Caki2 (cell line): ENCODE results near the gene SIRPA. TPM values are rescaled to one million over a fixed set of nuclear protein-coding genes. Genes with fewer than 3 reads are reported as not detected.

Experiments
- DNase-seq: peaks from one replicate; pipeline ENCODE4 v3.0.0-alpha.2; 2015; ENCODE audit warnings: low read depth
- in situ Hi-C: cut with HindIII; loops from 2 replicates; pipeline ENCODE4 v1.10.0; 2016; ENCODE audit warnings: low sequenced_read_pairs, low pct_unique_long_range_greater_than_20kb, mixed read lengths
- total RNA-seq: library from RNA; depleted of rRNA; stranded (reverse); fragments of >200 nt; shearing (Covaris generic); gene quantifications from 2 replicates; pipeline ENCODE4 v1.2.3, GENCODE V29; 2014; ENCODE audit warnings: low replicate concordance

Gene SIRPA
- total RNA-seq, 1 experiment from 2014 or later, result 56.2 TPM

- in situ Hi-C loops, result no loop called here
- DNase-seq, result no peak
These were observed 57.7 kb downstream of the SIRPA start for GRCh38 chr20:1952737-1953530.

GRCh38 chr20:1953621-1954020 lies 58.4 kb downstream of the SIRPA start:
- DNase-seq, result no peak
- in situ Hi-C loops, result no loop called here

- no peak for DNase-seq
- in situ Hi-C loops, result no loop called here
These were observed 60.0 kb downstream of the SIRPA start for GRCh38 chr20:1955217-1955616.

- in situ Hi-C loops, result no loop called here
- no peak for DNase-seq
These were observed 63.2 kb downstream of the SIRPA start for GRCh38 chr20:1958426-1958825.

GRCh38 chr20:1959156-1959555 lies 63.9 kb downstream of the SIRPA start:
- in situ Hi-C loops, result no loop called here
- DNase-seq, result no peak

GRCh38 chr20:1961374-1961773 lies 66.2 kb downstream of the SIRPA start:
- DNase-seq, result no peak
- in situ Hi-C loops, result no loop called here

- in situ Hi-C loops, result no loop called here
These were observed 68.9 kb downstream of the SIRPA start for GRCh38 chr20:1964061-1964460.

GRCh38 chr20:1964659-1965405 lies 69.6 kb downstream of the SIRPA start:
- in situ Hi-C loops, result no loop called here
- no peak for DNase-seq

More at GRCh38 chr20:1964061-1964460, 68.9 kb downstream of the SIRPA start:
- DNase-seq, result no peak

- in situ Hi-C loops, result no loop called here
- peak; percentile 55 for DNase-seq
These were observed 70.5 kb downstream of the SIRPA start for GRCh38 chr20:1965520-1966351.

- no peak for DNase-seq
- in situ Hi-C loops, result no loop called here
These were observed 73.8 kb downstream of the SIRPA start for GRCh38 chr20:1968964-1969363.

GRCh38 chr20:1971893-1972586 lies 76.8 kb downstream of the SIRPA start:
- DNase-seq, result no peak
- in situ Hi-C loops, result loop anchor here (10.0 kb wide), 2 partner anchors 73 to 123 kb away; no protein-coding TSS in a partner anchor

GRCh38 chr20:1973601-1974440 lies 78.6 kb downstream of the SIRPA start:
- DNase-seq, result no peak
- in situ Hi-C loops, result loop anchor here (10.0 kb wide), 2 partner anchors 71 to 121 kb away; no protein-coding TSS in a partner anchor

GRCh38 chr20:1975291-1975690 lies 80.1 kb downstream of the SIRPA start:
- DNase-seq, result no peak
- in situ Hi-C loops, result loop anchor here (10.0 kb wide), 2 partner anchors 70 to 120 kb away; no protein-coding TSS in a partner anchor

GRCh38 chr20:1979106-1979778 lies 84.0 kb downstream of the SIRPA start:
- no peak for DNase-seq
- in situ Hi-C loops, result loop anchor here (10.0 kb wide), 2 partner anchors 66 to 116 kb away; no protein-coding TSS in a partner anchor

GRCh38 chr20:1982686-1983085 lies 87.5 kb downstream of the SIRPA start:
- in situ Hi-C loops, result no loop called here
- DNase-seq, result no peak

- no peak for DNase-seq
- in situ Hi-C loops, result no loop called here
These were observed 88.1 kb downstream of the SIRPA start for GRCh38 chr20:1983301-1983700.

- no peak for DNase-seq
- in situ Hi-C loops, result no loop called here
These were observed 92.6 kb downstream of the SIRPA start for GRCh38 chr20:1987826-1988225.
